ENCODE results near the gene USHBP1.

USHBP1 gene

GRCh38 chr19:17293605-17294004 is 29.1 kb upstream of the USHBP1 start:
- H3K4me3 ChIP-seq (ENCODE audit: low read depth, low read length): no peak overlapping the region

DNA sequence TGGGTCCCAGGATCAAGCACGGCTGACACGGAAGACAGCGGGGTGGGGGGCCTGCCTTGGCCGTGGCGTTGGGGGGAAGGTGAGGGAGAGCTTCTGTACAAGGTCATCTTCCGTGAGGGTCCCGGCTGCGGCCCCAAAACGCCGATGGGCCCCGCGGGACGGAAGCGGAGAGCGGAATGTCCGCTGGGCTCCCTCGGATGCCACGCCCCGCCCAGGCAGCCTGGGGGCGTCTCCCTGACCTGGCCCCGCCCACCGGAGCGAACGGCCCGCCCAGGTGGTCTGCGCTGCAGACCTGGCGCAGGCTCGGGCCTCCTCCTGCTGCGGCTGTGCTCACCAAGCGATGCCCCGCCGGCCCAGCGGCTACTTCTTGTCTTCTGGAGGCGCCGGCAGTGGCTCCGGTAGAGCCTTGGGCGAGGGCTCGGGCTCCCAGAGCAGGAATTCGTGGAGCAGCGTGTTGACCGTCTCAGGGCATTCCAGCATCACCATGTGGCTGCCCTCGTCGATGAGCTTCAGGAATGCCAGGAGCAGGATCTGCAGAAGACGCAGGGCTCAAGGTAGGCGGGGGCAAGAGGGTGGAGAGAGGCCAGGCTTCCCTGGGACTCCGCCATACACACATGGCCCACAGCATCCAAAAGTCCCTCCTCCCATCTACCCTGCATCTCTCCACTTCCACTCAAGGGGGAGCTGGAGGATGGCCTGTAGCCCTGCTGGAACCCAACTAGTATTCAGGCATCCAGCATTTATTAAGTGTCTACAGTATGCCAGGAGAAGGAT is 27.9 kb upstream of the USHBP1 start:
- peak; percentile 77; the same call in 1 of the 2 replicates for TF ChIP-seq CTCF (IDR thresholded peaks at IDR 0.05; ENCODE audit: borderline replicate concordance, insufficient read depth, low read depth, low read length)
- H3K4me3 ChIP-seq (ENCODE audit: low read depth, low read length): peak overlapping the region; percentile 71

More at GRCh38 chr19:17293605-17294004, 29.1 kb upstream of the USHBP1 start:
- no peak for TF ChIP-seq CTCF (IDR thresholded peaks at IDR 0.05; ENCODE audit: borderline replicate concordance, insufficient read depth, low read depth, low read length)

GRCh38 chr19:17289489-17289888 is 24.9 kb upstream of the USHBP1 start:
- TF ChIP-seq CTCF (IDR thresholded peaks at IDR 0.05; ENCODE audit: borderline replicate concordance, insufficient read depth, low read depth, low read length): no peak
- no peak overlapping the region for H3K4me3 ChIP-seq (ENCODE audit: low read depth, low read length)

- no peak for TF ChIP-seq CTCF (IDR thresholded peaks at IDR 0.05; ENCODE audit: borderline replicate concordance, insufficient read depth, low read depth, low read length)
- H3K4me3 ChIP-seq (ENCODE audit: low read depth, low read length): no peak overlapping the region
Measured at GRCh38 chr19:17286752-17287151, 22.2 kb upstream of the USHBP1 start.

- TF ChIP-seq CTCF (IDR thresholded peaks at IDR 0.05; ENCODE audit: borderline replicate concordance, insufficient read depth, low read depth, low read length): no peak
- H3K4me3 ChIP-seq (ENCODE audit: low read depth, low read length): no peak overlapping the region
Measured at GRCh38 chr19:17286263-17286662, 21.7 kb upstream of the USHBP1 start.

DNA sequence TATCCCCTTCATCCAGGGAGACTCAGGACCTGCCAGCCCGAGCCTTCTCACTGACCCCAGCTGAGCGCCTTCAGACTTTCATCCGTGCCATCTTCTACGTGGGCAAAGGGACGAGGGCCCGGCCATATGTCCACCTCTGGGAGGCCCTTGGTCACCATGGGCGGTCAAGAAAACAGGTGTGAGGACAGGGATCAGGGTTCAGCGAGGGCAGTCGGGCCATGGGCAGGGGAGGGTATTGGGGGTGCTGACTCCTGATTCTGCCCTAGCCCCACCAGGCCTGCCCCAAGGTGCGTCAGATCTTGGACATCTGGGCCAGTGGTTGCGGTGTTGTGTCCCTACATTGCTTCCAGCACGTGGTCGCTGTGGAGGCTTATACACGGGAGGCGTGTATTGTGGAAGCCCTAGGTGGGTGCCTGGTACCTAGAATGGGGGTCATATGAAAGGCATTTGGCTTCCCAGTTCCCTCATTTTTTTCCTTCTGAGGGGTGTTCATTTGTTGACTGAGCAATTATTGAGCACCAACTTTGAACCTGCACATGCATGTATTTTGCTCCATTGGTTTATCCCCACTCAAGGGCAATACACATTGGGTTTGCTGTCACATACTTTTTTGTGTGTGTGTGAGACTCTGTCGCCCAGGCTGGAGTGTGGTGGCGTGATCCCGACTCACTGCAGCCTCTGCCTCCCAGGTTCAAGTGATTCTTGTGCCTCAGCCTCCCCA is 21.0 kb upstream of the USHBP1 start:
- TF ChIP-seq CTCF (IDR thresholded peaks at IDR 0.05; ENCODE audit: borderline replicate concordance, insufficient read depth, low read depth, low read length): no peak

More for the DNA sequence above, 21.0 kb upstream of the USHBP1 start:
- H3K4me3 ChIP-seq (ENCODE audit: low read depth, low read length): no peak overlapping the region

Data from GM12875 (cell line).